HG03025 (cell line): ENCODE results near the gene UBASH3A.

Source experiments
- ATAC-seq: cut with Tn5 transposase; IDR thresholded peaks from one replicate; pipeline ENCODE4 v1.9.1; 2021; ENCODE audit warnings: mild to moderate bottlenecking, moderate library complexity; ENCODE audit not compliant: unreplicated experiment, low FRiP score

Gene UBASH3A

GRCh38 chr21:42403611-42404231 is at the start of gene UBASH3A:
Gene UBASH3A (plus strand): TSS chr21:42403902. CDS start chr21:42403946, 44 bp downstream.
- ATAC-seq, result no peak

GRCh38 chr21:42356046-42356445 is 47.7 kb upstream of the UBASH3A start:
- ATAC-seq, result no peak

- no peak for ATAC-seq
Observed at GRCh38 chr21:42356650-42357049, 47.1 kb upstream of the UBASH3A start.

GRCh38 chr21:42357307-42357706 is 46.4 kb upstream of the UBASH3A start:
- ATAC-seq, result no peak

- no peak for ATAC-seq
Observed at GRCh38 chr21:42358261-42358660, 45.4 kb upstream of the UBASH3A start.

GRCh38 chr21:42358937-42359336 is 44.8 kb upstream of the UBASH3A start:
- no peak for ATAC-seq

GRCh38 chr21:42360317-42360716 is 43.4 kb upstream of the UBASH3A start:
- ATAC-seq, result no peak

GRCh38 chr21:42361286-42361685 is 42.4 kb upstream of the UBASH3A start:
- ATAC-seq, result no peak

GRCh38 chr21:42362198-42362597 is 41.5 kb upstream of the UBASH3A start:
- ATAC-seq, result no peak

- no peak for ATAC-seq
Observed at GRCh38 chr21:42362700-42363099, 41.0 kb upstream of the UBASH3A start.

GRCh38 chr21:42363312-42363711 is 40.4 kb upstream of the UBASH3A start:
- no peak for ATAC-seq

GRCh38 chr21:42364304-42364865 is 39.3 kb upstream of the UBASH3A start:
- no peak for ATAC-seq

GRCh38 chr21:42365770-42366169 is 37.9 kb upstream of the UBASH3A start:
- ATAC-seq, result no peak

- no peak for ATAC-seq
Observed at GRCh38 chr21:42366292-42367010, 37.3 kb upstream of the UBASH3A start, which contains the start of gene TFF1. Gene TFF1 (minus strand): TSS chr21:42366535. CDS start chr21:42366495, 40 bp downstream.

GRCh38 chr21:42367367-42368165 is 36.1 kb upstream of the UBASH3A start:
- ATAC-seq, result no peak

- ATAC-seq, result no peak
Observed at GRCh38 chr21:42369821-42370220, 33.9 kb upstream of the UBASH3A start.

GRCh38 chr21:42370894-42371654 is 32.6 kb upstream of the UBASH3A start:
- ATAC-seq, result no peak

GRCh38 chr21:42373196-42373907 is 30.4 kb upstream of the UBASH3A start:
- ATAC-seq, result no peak

- no peak for ATAC-seq
Observed at GRCh38 chr21:42373908-42374455, 29.7 kb upstream of the UBASH3A start.
